Activated CD4-positive, alpha-beta T cell treated with anti-CD3 and anti-CD28 coated beads, Interleukin-2, amount 50 U/mL, for 4 hours (primary cell): ENCODE results near the gene GATA6.
"Not testable (repeated sequence)": the region's sequence is repeated elsewhere in the genome, so short reads cannot be mapped to it uniquely, and the experiment has no call there.

ENCODE experiments used
- DNase-seq, 2 experiments: peaks; one replicate each; pipeline ENCODE4 v3.0.0-alpha.2; 2020

GATA6 gene

GRCh38 chr18:22210311-22210754 is 40.9 kb downstream of the GATA6 start:
- no peak for DNase-seq

DNA sequence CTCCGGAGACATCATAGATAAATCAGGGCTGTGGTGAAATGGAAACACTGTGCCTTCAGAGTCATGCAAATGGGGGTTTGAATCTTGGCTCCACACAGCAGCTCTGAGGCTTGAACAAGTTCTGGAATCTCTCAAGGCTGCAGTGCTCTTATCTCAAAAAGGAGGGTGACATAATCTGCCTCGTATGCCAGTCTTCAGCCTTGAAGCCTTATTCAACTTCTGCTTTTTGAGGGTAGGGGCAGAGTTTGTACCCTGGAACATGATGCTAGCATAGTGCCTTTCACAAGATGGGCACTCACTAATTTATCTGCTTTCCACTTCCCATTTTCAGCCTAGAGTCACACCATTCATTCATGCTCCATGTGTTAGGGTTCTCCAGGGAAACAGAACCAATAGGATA is 42.3 kb downstream of the GATA6 start:
- no peak for DNase-seq

DNA sequence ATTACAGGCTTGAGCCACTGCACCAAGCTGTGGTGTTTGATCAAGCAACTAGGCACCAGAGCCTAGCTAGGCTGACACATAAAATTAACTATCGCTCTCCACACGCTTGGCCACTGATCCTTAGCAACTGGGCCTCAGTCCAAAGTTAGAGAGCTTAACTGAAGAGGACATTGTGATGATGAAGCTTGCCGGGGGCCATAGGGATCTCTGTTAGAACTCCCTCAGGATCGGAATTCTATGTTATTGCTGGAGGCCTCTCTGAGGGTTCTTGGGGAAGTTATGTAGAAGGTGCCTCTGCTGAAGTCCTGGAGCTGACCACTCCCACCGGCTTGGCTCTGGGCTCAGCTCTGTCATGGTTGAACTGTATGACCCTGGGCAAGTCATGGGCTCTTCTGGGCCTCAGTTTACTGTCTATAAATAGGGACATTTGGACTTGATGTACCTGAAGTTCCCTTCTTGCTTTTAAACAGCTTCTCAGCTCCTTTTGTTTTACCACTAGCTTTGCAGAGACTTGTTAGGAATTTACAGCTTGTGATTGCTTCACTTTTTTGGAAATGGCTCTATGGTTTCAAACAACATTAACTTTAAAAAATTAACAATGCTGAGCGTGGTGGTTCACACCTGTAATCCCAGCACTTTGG is 44.1 kb downstream of the GATA6 start:
- no peak for DNase-seq

DNA sequence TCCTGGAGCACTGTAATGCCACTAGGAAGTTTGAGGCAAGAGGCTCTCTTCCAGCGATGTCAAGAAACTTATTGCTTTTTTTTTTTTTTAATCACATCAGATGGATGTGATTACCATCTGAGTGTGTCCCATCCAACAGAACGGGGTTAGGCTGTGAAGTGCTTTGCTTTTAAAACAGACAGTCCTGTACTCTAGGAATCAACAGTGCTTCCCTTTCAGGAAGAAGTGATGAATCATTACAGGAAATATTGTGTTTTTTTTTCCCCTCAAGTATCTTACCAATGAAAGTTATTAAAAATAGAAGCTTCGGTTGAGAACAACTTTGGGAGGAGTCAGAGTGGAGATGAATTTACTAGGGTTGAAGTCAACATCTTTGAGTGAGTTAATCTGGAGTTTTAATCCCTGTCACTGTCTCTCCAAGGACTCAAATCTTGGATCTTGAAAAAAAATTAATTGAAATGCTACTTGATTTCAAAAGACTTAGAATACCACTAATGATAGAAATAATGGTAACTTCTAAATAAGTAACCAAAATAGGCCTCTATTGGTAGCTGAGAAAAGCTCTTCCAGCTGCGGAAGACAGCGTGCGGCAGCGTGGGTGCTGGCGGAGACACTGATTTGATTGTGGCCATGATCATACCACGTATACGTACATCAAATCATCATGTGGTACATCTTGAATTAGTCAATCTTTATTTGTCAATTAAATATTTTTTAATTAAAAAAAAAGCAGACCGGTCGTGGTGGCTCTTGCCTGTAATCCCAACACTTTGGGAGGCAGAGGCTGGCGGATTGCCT is 45.5 kb downstream of the GATA6 start:
- DNase-seq: no peak

- DNase-seq: no peak
These were observed 49.4 kb downstream of the GATA6 start for GRCh38 chr18:22218835-22219234.

GRCh38 chr18:22219568-22220355 is 50.4 kb downstream of the GATA6 start:
- no peak for DNase-seq

GRCh38 chr18:22220585-22220984 is 51.2 kb downstream of the GATA6 start:
- DNase-seq: not testable (repeated sequence)

- no peak for DNase-seq
These were observed 52.0 kb downstream of the GATA6 start for GRCh38 chr18:22221350-22221749.

- no peak for DNase-seq
These were observed 54.0 kb downstream of the GATA6 start for GRCh38 chr18:22223254-22223964.

- DNase-seq: no peak
These were observed 54.6 kb downstream of the GATA6 start for GRCh38 chr18:22223965-22224322.

DNA sequence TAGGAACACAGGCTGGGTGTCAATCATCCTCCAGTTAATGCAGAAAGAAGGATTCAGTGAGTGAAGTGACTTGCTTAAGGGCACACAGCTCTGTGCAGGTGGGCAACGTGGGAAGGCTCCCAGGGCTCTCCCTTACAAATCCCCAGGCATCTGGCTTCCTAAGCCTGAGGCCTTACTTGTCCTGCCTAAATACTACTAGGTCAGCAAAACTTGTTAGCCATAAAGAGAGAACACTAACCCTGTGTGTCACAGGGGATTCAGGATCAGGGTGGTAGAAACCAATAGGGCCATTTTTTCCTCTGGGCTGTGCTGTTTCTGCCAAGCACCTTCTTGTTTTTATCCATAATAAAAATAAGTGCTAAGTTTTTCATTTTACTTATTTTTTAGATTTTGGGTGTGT is 55.0 kb downstream of the GATA6 start:
- DNase-seq: no peak

- no peak for DNase-seq
These were observed 57.4 kb downstream of the GATA6 start for GRCh38 chr18:22226801-22227200.

DNA sequence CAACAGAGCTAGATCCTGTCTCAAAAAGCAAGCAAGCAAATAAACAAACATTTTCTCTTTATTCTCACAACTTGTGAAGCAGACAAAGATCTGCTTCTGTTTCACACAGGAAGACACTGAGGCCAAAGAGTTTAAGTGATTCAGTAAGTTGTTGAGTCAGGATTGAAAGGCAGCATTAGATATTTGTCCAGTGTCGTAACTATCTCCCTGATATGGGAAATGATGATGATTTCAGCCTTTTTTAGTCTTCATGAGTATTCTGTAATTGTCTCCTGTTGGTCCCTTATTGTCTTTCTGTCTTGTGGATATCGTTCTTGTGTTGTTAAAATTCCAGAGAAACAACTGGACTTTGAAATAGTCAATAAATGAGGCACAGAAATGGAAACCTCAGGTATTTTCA is 59.6 kb downstream of the GATA6 start:
- DNase-seq: no peak

GRCh38 chr18:22229456-22230124 is 60.2 kb downstream of the GATA6 start:
- DNase-seq: no peak

- DNase-seq: no peak
These were observed 61.1 kb downstream of the GATA6 start for GRCh38 chr18:22230471-22230945.

DNA sequence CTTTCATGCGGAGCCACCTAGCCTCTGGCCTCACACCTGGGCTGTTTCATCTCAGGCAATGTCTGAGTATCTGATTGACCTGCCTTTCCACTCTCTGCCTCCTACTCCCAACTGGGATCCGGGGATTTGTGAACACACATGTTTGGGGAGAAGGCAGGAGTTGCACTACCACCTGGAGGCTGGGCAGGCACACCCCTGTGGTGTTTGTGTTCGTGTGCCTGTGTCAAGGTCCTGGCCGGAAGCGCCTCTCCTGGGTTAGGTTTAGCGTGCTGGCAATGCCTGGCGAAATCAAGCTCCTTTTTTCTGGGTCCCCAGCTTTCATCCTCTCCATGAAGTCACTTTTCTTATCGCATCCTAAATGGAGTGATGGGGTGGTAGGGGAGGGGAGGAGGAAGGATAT is 63.9 kb downstream of the GATA6 start:
- no peak for DNase-seq

GRCh38 chr18:22238036-22238435 is 68.6 kb downstream of the GATA6 start:
- no peak for DNase-seq

DNA sequence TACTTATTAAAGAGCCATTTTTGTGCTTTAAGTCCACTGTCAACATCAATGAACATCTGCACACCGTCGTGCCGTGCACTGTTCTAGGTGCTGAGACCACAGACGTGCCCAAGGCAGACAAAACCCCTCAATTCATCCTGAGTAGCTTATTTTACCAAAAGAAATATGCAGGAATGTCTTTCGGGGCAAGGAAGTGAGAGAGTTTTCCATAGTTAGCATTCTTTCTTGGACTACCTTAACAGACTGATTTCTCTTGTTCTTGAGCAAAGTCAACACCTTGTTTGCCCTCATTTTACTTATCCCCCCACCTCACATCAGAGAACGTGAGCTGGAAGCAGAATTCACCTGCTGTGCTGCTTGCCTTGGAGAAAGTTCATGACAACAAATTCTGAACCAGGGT is 69.3 kb downstream of the GATA6 start:
- DNase-seq: no peak

DNA sequence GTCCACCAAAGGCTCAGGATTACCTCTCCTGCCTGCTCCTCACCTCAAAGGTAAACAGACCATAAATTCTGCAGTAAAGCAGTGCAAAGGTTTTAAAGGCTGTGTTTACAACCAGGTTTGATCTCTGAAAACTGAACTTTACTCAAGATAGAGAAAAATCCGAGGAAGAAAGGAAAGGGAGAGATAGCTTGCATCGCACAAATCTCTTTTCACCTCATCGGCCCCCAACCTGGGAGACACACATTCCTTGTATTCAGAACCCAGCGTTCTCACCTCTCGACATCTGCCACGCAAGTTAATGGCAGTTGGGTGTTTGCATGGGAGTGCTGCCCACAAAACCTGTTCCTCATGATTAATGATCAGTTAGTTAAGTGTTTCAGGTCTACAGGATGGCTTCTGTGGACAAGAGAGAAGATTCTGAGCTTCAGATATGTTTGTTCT is 72.6 kb downstream of the GATA6 start:
- DNase-seq: no peak

DNA sequence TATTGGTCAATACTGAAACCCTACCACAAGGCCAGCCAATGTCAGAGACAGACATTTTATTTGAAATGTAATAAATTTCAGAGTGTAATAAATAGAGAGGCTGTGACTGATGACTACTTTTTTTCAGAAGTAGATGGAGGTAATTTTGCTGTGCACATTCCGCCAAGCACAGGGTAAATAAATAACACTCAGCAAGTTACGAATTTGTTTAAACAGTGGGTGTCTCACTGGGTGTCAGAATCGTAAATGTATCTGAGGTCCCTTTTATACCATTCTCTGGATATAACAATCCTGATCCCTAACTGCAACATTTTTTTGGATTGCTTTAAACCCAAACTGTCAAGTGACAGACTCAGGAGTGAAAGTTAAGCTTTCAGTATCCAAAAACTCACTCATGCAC is 74.1 kb downstream of the GATA6 start:
- no peak for DNase-seq

DNA sequence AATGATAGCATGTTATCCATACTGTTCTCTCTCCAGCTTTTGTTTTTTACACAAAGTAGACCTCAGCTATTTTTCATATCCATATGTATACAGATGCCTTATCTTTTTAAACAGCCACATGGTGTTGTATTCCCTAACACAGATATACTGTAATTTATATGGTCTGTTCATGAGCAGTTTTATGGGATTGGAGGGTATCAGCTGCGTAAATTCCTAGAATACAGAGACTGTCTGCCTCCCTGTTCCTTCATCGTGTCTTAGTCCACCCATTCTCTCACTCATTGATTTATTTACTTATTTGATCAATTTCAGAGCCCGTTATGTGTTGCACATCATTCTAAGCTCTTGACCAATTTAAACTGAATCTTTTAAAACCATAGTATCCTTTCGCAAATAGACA is 80.6 kb downstream of the GATA6 start:
- DNase-seq: no peak

DNA sequence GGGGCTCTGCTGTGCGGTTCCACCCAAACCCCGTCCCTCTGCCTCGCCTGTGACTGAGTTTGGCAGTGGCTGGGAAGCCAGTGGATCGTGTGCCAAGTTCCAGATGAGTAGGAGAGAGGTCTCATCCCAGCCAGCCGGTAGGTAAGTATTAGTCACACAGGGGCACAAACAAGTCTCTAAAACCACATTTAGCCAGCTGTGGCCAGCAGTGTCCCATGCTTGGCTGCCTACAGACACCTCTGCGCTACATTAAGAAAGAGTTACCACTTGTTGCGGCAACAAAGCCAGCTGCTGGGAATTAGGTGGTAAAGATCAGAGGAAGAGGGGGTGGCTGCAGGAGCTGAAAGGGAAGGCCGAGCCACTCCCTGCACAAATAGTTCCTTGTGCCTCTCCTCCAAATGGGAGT is 81.2 kb downstream of the GATA6 start:
- no peak for DNase-seq
